Measurements from ENCODE around the gene HSPA2. TPM values are rescaled to one million over a fixed set of nuclear protein-coding genes. Genes with fewer than 3 reads are reported as not detected.
"Not testable (repeated sequence)": the region's sequence is repeated elsewhere in the genome, so short reads cannot be mapped to it uniquely, and the experiment has no call there.

HSPA2 gene
- total RNA-seq, 2 experiments from 2014 or later = 2.7 TPM

DNA sequence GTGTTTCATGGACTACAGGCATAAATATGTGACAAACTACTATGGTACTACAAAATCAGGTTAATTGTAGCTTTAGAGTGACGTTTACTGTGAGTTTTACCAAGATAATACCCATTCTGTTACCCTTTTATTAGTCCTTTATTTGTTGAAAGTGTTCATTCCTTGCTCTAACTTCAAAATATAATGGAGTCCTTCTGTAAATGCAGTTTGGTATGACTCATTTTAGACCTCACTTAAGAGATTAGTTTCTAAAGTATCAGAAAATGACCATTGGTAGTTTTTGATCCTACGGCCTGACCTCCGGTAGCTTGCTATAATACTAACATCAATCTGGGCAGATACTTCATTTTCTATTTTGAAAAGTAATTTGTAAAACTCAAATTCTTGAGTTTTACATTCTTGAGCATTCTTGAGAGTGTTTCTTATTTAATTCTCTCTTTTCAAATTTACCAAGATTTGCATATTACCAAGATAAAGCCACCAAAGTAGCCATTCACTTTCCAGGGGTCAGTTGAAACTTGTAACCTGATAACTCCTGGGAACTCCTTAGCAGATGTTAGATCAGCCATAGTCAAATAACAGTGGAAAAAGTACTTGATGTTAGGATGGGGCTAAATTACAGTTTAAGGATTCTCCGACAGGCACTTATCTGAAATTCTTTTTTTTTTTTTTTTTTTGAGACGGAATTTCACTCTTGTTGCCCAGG is 4.2 kb downstream of the HSPA2 start:
- CTCF ChIA-PET = no interaction called here
- POLR2A ChIA-PET = no interaction called here

DNA sequence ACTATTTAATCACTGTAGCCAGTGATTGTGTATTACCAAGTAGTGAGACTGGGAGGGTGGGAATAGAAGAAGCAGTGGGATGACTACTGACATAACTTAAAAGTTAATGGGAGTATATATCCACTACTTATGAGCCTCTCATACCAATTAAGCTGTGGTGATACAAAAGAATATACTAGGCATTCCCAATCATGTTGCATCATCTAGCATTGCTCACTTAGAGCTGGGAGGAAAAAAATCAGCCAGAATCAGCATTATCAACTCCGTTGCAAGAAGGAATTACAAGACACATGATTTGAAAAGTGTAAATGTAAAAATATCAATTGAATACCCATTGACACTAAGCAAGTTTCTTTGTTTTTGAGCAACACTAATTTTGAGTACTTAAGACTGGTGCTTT is 8.5 kb downstream of the HSPA2 start:
- ChIA-PET CTCF (interaction anchor here (0.6 kb wide), 1 partner anchor 88 kb away, joined by 3 read pairs; no protein-coding TSS in a partner anchor), POLR2A (no interaction called here)

DNA sequence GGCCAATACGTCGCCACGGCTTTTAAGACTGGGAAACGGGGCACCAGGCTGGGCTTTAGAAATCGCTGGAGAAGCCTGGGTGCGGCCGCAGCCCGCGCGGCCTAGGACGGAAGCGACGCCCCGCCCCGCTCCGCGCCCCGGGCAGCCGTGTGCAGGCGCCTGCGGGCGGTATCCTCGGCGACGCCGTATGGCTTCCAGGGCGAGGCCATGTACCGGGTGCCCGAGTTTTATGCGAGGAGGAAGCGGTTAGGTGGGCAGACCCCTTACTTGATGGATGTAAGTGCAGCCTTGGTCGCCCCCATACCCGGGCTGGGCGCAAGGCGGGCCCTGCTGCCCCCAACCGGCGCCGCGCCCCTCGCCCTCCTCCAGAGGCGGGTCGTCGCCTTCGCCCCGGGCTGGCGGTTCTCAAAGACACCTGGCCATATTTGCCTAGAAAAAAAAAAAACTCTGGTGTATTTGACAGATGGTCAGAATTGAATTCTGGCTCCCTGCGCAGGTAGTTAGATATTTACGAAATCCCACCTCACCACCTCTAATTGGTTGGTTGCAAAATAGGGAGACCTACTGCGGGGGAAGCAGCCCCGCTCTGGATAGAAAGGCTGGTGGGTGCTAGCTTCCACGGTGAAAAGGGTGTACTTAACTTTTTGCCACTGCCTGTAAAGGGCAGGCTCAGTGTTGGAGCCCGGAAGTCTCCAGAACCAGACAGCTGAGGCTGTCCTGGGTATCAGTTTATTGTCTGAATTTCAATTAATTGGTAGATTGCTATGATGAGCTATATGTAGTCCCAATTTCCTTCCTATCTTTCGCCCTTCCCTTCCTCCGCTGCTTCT is 9.5 kb downstream of the HSPA2 start, which contains the start of gene PPP1R36:
PPP1R36 (plus strand) TSS at position 171 of the 830 bp plus-strand sequence; CDS start at position 208, 37 bp downstream.
- ChIA-PET CTCF (interaction anchor here (1.6 kb wide), 1 partner anchor 10 kb away, joined by 8 read pairs; the partner anchor contains the start of gene HSPA2), POLR2A (no interaction called here)

DNA sequence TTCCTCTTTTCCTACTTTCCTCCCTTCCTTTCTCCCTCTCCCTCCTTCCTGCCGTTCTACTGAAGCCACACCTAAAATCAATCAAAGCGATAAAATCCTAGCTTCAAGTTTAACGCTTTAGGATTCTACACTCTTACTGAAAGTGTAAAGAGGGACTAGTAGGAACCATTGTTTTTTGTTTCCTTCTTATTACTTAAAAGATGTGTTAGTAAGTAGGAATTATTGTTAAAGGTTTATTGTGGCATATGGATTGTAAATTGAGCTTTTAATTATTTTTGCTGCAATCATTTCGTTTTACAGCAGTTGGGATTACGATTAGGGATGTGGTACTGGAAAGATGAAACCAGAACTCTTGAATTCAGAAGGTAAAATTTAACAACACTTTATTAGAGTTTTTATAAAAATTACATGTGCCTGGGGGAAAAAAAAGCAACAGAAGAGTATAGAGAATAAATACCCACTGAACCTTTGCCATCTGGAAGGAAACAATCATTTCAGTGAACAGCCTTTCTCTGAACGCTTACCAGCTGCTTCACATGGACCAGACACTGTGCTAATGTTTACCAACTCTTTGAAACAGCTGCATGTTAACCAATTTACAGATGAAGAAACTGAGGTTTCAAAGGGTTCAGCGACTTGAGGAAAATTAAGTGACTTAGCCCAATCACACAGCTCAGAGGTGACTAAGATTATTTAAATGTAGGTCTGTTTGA is 10.2 kb downstream of the HSPA2 start:
- CTCF ChIA-PET = interaction anchor here (1.6 kb wide), 1 partner anchor 11 kb away, joined by 8 read pairs; the partner anchor contains the start of gene HSPA2
- POLR2A ChIA-PET = no interaction called here

DNA sequence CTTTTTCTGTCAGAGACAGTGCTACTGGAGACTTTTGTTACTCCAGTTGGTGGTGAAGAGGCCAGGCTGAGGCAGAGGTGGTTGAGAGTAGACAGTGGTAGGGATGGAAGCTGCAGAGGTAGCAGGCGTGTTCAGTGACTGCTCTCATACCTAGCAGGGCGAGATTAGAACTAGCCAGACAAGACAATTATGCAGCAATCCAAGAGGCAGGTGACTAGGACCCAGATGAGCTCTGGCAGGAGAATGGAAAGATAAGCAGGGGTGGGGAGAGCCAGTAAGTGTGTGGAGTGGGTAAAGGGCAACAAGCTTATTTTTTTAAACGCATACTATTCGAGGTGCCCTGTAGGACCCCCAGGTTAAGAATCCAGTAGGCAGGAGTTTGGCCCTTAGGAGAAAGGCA is 14.0 kb downstream of the HSPA2 start:
- POLR2A ChIA-PET = no interaction called here
- CTCF ChIA-PET = interaction anchor here (0.5 to 0.7 kb wide), 2 partner anchors 100 to 464 kb away, joined by 3 to 5 read pairs; no protein-coding TSS in a partner anchor

DNA sequence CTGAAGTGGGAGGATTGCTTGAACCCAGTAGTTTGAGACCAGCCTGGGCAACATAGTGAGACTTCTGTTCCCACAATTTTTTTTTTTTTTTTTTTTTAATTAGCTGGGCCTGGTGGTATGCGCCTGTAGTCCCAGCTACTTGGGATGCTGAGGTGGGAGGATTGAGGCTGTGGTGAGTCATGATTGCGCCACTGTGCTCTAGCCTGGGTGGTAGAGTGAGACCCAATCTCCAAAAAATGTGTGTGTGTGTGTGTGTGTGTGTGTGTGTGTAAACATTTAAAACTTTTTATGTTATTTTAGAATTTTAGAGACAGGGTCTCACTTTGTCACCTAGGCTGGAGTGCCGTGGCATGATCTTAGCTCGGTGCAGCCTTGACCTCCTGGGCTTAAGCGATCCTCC is 16.0 kb downstream of the HSPA2 start:
- POLR2A ChIA-PET = no interaction called here
- CTCF ChIA-PET = interaction anchor here (0.6 to 0.8 kb wide), 3 partner anchors 123 to 1148 kb away, joined by 3 read pairs; no protein-coding TSS in a partner anchor

DNA sequence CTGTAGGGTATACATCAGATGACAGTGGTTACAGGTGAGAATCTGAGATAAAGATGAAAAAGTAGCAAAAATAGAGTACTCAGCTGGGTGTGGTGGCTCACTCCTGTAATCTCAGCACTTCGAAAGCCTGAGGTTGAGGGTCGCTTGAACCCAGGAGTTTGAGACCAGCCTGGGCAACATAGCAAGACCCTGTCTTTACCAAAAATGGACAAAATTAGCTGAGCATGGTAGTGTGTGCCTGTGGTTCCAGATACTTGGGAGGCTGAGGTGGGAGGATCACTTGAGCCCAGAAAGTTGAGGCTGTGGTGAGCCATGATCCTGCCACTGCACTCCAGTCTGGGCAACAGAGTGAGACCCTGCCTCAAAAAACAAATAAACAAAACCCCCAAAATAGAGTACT is 17.7 kb downstream of the HSPA2 start:
- CTCF ChIA-PET = interaction anchor here (0.5 kb wide), 1 partner anchor 190 kb away, joined by 3 read pairs; no protein-coding TSS in a partner anchor
- POLR2A ChIA-PET = not testable (repeated sequence)

DNA sequence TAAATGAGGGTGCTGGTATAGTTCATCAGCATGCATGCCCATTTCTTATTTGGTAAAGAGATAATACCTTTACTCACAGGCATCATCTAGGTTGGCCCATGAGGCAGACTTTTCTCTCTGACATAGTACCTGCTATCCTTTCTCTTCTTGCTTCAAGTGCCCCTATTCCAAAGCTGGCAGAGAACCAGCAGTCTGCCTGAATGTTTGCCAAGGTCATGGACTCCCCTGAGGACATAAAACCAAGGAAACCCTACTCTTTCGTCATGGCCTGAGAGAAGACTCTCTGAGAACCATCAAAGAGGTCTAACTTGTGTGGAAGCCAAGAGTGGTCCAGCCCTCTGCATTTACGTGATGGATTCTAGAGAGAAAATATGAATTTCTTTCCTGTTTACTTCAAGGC is 21.1 kb downstream of the HSPA2 start:
- POLR2A ChIA-PET = no interaction called here
- CTCF ChIA-PET = no interaction called here

DNA sequence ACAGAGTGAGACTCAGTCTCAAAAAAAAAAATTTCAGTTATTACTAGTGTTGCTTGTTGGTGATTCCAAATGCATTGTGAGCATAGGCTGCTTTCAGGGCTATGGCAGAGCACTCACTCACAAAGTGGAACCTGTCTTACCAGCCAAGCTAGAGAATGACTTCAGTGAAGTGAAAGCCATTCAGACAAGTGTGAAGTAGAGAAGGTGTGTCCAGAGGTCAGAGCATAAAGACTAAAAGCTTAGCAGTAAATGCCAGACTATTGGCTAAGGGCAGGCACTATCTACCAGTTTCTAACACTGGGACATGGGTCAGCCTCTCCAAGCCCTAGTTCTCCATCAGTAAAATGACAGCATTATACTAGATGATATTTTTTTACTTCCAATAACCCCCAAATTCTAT is 21.9 kb downstream of the HSPA2 start:
- ChIA-PET CTCF (no interaction called here), POLR2A (no interaction called here)

DNA sequence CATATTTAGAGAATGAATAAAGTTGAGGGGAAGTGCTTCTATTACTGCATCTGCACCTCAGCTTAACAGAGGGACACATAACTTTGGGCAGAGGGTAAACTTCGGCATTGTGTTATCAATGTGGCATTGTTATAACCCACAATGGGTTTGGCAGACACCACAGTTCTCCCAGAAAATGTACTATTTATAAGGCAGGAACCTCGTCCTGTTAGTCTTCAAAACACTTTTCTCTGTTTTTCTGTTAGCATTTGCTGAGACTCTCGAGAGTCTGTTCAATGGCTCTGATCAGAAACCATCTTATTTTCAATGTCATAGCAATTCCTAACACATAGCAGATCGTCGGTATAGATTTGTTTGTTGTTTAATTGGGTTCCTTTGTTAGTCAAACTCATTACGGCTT is 23.2 kb downstream of the HSPA2 start:
- POLR2A ChIA-PET = no interaction called here
- CTCF ChIA-PET = no interaction called here

DNA sequence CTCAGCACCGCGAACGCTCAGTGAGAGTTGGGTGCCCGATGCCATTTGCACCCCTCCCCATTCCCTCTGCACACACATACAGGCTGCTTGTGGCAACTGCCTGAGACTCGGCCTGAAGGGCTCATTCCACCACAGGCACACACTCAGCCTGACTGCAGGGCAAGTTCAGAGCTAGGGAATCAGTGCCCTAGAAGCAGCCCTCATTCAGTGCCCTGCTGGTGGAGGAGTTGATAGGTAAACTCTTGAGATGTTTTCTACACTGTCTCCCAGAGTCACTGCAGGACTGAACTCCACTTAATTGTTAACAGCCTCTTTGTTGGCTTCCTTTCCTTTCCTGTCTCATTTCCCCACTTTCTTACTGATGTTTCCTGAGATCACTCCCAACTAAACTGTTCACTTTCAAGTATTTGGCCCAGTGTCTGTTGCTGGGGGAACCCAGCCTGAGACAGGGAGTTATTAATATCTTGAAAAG is 26.1 kb downstream of the HSPA2 start:
- CTCF ChIA-PET = no interaction called here

DNA sequence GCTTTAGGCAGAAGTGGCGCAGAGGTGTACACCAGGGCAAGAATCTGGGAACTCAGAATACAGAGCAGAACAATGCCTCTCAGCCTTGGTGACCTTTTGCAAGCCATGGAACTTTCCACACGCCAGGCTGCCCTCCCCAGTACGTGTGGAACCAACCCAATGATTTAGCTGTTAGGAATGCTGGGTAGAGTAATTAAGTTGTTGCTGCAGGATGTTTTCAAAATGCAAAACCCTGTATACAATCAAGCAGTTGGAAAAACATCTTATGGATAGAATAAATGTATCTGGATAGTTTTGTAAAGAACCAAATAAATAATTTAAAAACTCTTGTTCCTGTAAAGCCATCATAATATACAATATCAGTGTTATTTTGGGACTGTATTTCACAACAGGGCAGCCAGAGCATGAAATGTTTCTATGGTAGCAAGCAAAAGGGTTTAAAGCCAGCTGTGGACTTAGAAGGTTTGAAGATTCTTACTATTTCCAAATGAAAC is 28.6 kb downstream of the HSPA2 start:
- ChIA-PET CTCF (no interaction called here), POLR2A (no interaction called here)

More for the DNA sequence above, 26.1 kb downstream of the HSPA2 start:
- POLR2A ChIA-PET = no interaction called here

DNA sequence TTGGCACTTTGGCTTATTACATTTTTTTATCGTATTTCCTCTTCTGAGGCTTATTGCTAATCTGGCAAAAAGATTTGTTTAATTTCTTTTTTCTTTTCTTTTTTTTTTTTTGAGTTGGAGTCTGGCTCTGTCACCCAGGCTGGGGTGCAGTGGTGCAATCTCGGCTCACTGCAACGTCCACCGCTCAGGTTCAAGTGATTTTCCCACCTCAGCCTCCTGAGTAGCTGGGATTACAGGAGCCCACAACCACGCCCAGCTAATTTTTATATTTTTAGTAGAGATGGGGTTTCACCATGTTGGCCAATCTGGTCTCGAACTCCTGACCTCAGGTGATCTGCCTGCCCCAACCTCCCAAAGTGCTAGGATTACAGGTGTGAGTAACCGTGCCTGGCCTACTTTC is 29.1 kb downstream of the HSPA2 start:
- POLR2A ChIA-PET, CTCF ChIA-PET: not testable (repeated sequence)

DNA sequence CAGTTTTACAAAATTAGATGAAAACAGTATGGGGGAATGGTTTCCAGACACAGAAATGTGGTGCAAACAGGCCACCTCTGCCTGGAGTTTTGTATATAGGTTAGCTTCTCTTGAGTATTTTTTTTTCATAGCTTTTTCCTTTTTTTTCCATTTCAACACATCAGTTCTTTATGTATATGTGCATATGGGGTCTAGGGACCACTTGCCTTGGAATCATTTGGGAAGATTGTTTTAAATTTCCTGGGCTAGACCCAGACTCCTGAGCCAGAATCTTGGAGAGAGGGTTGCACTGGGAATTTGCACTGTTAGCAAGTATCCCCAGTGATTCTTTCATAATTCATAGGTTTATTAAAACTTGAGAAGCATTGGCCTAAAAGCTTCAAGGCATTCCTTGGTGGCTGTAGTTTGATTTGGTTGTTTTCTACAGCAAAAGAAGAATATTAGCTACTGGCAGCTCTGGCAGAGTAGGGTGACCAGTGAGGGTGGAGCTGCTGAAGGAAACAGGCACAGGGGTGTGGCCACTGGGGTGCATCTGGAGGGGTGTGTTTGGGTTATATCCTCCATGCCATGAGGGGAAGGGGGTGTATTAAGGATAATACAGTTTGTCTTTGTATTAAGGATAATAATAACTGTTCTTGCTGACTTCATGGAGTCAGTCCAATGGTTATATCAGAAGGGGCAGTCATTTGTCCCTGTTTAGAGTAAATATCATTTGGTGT is 32.0 kb downstream of the HSPA2 start:
- ChIA-PET CTCF (no interaction called here), POLR2A (no interaction called here)

DNA sequence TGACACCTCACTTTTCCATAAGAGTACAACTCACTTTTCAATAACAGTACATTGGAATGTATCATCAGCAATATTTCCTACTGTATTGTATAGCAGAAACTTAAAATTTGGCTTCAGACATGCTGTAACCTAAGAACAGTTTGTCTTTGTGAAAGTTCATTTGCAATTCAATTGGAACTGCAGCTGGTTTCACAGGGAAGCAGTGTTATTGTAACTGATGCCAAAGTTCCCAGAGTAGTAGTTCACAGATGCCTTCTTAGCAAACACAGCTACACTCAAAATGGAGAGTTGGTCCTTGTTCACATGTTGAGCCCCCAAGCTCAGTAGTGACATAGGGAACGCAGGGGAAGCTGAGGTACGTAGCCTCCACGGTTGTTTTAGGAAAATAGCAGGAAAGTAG is 32.6 kb downstream of the HSPA2 start:
- POLR2A ChIA-PET = no interaction called here
- CTCF ChIA-PET = no interaction called here

DNA sequence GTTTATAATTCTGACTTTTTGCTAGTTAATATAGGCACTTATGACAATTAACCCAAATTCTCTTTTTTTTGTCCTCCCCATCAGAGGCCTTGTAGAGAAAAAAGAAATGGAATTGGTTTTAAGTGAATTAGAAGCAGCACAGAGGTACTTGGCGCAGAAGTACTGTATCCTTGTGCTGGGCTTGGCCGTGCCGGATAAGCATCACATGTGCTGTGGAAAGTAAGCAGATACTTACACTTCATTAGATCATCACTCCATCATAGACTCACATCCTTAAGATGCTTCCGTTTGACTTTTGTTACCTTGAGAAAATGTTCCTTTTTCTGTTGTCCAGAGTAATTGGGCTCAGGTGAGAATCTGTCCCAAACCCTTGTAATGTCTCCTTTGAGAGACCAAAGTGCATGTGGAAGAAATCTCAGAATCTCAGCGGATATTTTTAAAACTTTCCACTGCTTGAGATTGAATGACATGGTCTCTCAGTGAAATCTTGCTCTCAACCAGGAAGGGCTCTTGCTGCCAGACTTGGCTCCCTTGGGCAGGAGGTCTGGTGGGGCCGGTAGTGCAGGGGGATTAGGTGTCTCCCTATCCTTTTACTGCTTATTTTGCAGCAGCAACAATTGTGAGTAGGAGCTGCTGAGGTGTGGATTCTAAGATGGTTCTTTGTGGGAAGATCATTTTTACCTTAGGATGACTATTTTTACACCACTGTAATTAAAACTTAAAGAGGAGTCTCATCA is 34.0 kb downstream of the HSPA2 start:
- ChIA-PET POLR2A (no interaction called here), CTCF (interaction anchor here (0.5 kb wide), 1 partner anchor 703 kb away, joined by 3 read pairs; no protein-coding TSS in a partner anchor)

DNA sequence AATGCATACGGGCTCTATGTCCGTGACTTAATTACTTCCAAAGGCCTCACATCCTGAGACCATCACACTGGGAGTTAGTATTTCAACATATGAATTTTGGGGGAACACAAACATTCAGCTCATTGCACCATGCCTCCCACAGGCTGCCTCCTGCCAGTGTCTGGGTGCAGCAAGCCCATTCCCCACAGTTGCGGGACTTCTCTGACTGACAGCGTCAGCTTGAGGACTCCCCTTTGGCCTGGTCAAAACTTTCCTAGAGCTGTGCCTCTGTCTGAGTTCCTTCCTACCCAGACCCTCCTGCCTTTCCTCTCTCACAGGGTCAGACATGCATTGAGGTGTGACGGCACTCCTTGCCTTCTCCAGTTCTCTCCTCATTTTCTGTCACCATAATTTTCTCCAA is 36.7 kb downstream of the HSPA2 start:
- POLR2A ChIA-PET = no interaction called here
- CTCF ChIA-PET = interaction anchor here (0.9 to 1.2 kb wide), 2 partner anchors 35 to 37 kb away, joined by 3 read pairs; partner anchors contain the start of gene HSPA2

DNA sequence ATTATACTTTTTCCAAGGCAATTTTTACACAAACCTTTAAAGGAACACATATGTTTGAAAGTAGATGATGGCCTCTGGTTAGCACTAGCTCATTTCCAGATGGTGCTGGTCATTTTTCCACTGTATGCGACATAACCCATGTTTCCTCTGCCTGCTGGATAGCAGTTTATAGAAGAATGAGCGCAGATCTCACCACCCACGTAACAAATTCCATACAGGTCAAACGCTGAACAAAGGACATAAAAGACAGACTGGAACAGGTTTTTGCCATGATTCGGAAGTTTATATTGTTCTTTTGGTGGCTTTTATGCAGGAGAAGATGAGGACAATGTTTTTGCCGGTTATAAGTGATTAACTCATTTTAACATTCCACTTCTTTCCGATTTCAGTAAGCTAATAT is 39.9 kb downstream of the HSPA2 start:
- POLR2A ChIA-PET = no interaction called here
- CTCF ChIA-PET = no interaction called here

DNA sequence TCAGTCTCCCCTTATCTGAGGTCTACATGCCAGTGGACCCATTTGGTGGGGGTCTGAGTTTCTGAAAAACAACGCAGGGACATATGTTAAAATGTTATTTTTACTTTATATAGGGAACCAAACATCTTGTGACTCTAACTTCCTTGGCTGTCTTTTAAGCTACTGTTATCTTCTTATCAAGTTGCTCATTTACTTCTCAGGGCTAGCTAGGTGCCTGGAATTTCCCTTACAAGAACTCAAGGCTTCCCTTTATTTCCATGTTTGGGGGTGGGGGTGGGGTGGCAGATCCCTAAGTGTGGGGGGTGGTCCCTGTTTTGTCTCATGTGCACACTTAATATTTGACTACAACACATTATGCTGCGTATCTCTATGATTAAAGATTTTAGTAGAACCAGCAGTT is 40.8 kb downstream of the HSPA2 start:
- ChIA-PET POLR2A (no interaction called here), CTCF (no interaction called here)

All from activated CD8-positive, alpha-beta memory T cell treated with anti-CD3 and anti-CD28 coated beads for 36 hours (primary cell).